Activated CD4-positive, CD25-positive, alpha-beta regulatory T cell treated with anti-CD3 and anti-CD28 coated beads, Interleukin-2, amount 50 U/mL, for 72 hours (primary cell): ENCODE measurements around the gene C1QTNF1.
"Not testable (repeated sequence)": the region's sequence is repeated elsewhere in the genome, so short reads cannot be mapped to it uniquely, and the experiment has no call there.

Experiments
- DNase-seq: peaks from one replicate; pipeline ENCODE4 v3.0.0; 2021

C1QTNF1 gene

GRCh38 chr17:79026376-79027273, 2.7 kb downstream of the C1QTNF1 start:
- DNase-seq, result no peak

GRCh38 chr17:79027274-79027924, 3.4 kb downstream of the C1QTNF1 start:
- no peak for DNase-seq

DNA sequence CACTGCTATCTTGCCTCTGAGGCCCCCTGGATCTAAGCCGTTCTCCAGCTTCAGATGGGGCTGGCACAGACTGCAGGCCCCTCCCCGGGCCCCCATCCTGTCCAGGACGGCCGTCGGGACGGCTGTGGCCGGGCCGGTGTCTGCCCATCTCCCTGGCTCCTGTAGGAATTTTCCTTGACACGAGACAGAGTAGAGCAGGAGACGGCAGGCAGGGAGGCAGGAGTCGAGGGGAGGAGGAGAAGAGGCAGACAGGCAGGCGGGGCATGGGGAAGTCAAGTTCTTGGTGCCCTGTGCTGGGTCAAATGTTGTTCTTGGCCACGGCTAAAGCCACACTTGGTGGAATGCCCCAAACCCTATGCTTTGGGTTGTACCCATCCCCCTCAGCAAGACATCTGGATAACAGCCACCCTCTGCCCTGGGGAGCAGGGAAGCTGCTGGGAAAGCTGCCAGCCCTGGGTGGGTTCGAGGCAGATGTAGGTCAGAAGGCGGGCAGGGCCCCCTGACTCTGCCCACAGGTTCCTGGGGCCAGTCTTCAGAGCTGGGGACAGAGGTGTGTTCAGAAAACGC, 4.0 kb downstream of the C1QTNF1 start:
- no peak for DNase-seq

GRCh38 chr17:79028496-79029326, 4.7 kb downstream of the C1QTNF1 start:
- no peak for DNase-seq

GRCh38 chr17:79029327-79030009, 5.5 kb downstream of the C1QTNF1 start:
- no peak for DNase-seq

DNA sequence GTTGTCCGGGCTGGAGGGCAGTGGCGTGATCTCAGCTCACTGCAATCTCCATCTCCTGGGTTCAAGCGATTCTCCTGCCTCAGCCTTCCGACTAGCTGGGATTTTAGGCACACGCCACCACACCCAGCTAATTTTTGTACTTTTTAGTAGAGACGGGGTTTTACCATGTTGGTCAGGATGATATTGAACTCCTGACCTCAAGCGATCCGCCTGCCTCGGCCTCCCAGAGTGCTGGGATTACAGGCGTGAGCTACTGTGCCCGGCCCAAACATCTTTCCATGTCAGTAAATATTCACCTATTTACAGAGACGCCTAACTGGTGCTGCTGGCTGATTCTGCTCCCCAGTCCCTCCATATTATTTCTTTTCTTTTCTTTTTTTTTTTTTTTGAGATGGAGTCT, 6.7 kb downstream of the C1QTNF1 start:
- not testable (repeated sequence) for DNase-seq

DNA sequence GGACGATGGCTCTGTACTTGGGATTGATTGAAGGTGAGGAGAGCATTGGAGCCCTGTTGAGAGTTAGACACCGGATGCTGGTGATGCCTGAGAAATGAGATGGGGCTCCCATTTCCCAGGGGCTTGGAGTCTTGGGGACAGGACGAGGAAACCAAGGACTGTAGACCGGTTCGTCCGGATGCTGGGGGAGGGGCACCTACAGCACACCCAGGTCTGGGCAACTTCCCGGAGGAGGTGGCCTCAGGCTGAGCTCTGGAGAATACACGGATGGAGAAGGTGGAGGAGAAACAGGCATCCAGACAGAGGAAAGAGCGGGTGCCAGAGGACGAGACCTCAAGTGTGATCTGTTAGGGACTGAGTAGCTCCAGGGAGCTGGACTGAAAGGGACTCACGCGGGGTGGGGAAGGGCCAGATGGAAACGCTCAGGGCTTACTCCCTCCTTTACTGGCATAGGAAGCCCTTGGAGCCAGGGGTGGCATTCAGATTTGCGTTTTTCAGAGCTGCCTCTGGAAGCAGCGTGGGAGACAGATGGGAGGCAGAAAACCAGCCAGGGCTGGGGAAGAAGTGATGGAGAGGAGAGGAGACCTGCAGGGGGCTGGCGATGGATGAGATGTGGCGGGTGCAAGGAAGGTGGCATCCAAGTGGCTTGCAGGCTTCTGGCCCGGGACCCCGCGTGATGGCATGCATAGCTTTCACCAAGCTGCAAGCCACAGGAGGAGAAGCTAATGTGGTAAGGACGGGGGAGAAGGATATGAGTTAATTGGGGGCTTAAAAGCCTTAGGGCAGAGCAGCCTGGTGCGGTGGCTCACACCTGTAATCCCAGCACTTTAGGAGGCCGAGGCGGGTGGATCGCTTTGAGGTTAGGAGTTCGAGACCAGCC, 8.3 kb downstream of the C1QTNF1 start:
- DNase-seq, result no peak

GRCh38 chr17:79033046-79033616, 9.2 kb downstream of the C1QTNF1 start:
- no peak for DNase-seq

DNA sequence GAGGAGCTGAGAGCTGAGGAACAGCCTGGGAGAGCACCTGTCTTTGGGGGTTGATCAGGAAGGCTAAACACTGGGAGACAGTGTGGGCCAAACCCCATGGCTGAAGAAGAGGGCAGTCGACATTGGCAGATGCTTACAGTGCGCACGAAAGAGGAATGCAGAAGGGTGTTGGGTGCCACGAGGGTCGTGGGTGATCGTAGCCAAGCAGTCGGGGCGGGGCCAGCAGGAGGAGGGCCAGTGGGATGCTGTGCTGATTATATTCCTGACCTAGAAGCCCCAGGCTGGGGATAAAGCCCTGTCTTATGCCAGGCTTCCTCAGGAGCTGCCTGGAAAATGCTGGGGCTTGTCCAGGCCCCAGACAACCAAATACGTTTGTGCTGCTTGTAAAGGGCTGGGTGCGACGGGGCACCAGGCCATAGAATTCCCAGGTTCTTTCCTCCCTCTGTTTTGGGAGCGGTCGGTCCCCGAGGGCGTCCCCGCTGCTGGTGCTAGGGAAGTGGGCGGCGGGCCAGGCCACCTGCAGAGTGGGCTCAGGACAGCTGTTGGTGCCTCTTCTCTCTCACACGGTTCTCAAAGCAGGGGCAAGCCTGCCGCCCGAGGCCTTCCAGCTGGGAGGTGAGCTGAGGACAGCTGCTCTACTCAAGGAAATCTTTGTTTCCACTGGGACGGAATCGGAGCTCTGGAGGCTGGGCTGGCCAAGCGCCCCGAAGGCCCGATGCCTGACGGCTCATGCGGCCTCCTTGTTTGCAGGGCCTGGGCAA, 10.0 kb downstream of the C1QTNF1 start:
- DNase-seq, result no peak

DNA sequence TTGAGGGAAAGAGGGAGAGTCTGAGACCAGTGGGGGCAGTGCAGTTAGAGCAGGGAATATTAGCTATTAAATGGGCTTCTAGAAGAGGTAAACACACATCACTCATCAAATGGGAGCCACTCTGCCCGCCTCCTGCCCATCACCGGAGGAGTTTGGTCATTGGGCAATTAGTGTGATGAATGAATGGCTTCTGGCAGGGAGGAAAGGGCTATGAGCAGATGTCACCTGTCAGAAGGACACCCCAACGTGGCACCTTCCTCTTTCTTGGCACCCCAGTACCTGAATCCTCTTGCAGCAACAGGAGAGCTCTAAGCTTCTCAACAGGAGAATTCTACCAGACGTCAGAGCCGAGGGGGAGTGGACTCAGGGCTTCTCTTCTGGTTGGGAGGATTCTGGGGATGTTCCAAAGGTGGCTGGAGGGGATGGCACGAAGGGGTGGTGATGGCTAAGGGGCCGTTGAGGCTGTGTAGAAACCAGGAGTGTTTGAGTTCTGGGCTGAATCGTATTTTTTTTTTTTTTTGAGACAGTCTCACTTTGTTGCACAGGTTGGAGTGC, 11.0 kb downstream of the C1QTNF1 start:
- DNase-seq, result no peak

DNA sequence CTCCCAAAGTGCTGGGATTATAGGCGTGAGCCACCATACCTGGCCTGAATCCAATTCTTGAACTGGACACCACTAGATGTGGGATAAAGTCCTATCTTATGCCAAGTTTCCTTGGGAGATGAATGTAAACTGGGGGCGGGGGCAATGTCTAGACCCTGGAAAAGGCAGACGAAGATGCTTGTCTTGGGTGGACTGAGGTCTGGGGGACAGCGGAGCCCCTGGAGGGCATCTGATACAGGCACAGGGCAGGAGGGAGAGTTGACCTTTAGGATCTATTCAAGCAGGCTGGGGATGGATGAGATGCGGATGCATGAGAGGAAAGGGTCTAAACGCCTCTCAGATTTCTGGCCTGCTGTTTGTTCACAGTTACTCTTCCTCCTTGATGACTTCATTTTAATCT, 11.7 kb downstream of the C1QTNF1 start:
- no peak for DNase-seq

- no peak for DNase-seq
Observed at GRCh38 chr17:79036181-79036580, 12.2 kb downstream of the C1QTNF1 start.

DNA sequence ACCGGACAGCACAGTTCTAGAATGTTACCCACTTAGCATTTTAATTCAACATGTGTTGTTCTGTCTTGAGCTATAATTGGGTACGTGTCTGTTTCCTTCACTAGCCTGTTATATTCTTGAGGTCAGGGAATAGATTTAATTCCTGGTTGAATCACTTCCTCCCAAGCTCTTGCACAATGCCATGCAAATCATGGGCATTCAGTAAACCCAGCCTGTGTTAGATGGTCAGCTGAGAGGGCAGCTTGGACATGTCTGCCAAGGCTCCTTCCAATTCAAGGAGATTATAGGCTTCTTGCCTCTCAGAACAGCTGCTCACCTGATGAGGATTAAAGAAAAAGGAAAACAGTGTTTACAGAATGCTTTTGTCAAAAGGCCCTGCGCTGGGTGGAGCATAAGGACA, 12.6 kb downstream of the C1QTNF1 start:
- no peak for DNase-seq

- no peak for DNase-seq
Observed at GRCh38 chr17:79038545-79039135, 14.7 kb downstream of the C1QTNF1 start.

- no peak for DNase-seq
Observed at GRCh38 chr17:79039171-79039570, 15.2 kb downstream of the C1QTNF1 start.

DNA sequence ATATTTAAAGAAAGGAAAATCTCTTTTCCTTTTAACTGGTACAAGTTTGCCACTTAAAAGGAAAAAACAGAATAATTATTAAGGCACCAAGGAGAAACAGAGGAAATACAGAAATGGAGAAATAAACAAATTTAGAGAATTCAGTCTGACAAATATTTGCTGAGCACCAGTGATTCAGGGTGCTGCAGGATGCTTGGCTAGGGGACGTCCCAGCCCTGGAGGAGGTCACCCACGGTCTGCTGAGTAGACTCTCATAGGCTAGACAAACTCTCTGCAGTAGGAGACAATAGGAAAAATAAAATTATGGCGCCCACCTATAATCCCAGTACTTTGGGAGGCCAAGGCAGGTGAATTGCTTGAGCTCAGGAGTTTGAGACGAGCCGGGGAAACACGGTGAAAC, 15.9 kb downstream of the C1QTNF1 start:
- no peak for DNase-seq

- DNase-seq, result no peak
Observed at GRCh38 chr17:79041041-79041570, 17.1 kb downstream of the C1QTNF1 start.

GRCh38 chr17:79041723-79042420, 17.9 kb downstream of the C1QTNF1 start:
- DNase-seq, result no peak
